GM21360 (cell line): ENCODE results near the gene BPIFB2.
"Not testable (repeated sequence)": the region's sequence is repeated elsewhere in the genome, so short reads cannot be mapped to it uniquely, and the experiment has no call there.

Experiments used
- ATAC-seq: cut with Tn5 transposase; IDR thresholded peaks from one replicate; pipeline ENCODE4 v1.9.1; 2021; ENCODE audit warnings: mild to moderate bottlenecking, moderate library complexity; ENCODE audit not compliant: unreplicated experiment

The BPIFB2 gene

GRCh38 chr20:32970115-32970972 is 37.2 kb upstream of the BPIFB2 start:
- ATAC-seq = no peak

- ATAC-seq = no peak
Observed at GRCh38 chr20:32970973-32971300, 36.6 kb upstream of the BPIFB2 start.

- peak; percentile 18 for ATAC-seq
Observed at GRCh38 chr20:32971703-32972161, 35.8 kb upstream of the BPIFB2 start.

- ATAC-seq = peak; percentile 71
Observed at GRCh38 chr20:32972181-32973076, 35.1 kb upstream of the BPIFB2 start.

- ATAC-seq = no peak
Observed at GRCh38 chr20:32973077-32973717, 34.3 kb upstream of the BPIFB2 start.

GRCh38 chr20:32974204-32975064 is 33.1 kb upstream of the BPIFB2 start:
- ATAC-seq = not testable (repeated sequence)

- ATAC-seq = not testable (repeated sequence)
Observed at GRCh38 chr20:32975121-32975520, 32.4 kb upstream of the BPIFB2 start.

GRCh38 chr20:32975698-32976674 is 31.5 kb upstream of the BPIFB2 start:
- no peak for ATAC-seq

- no peak for ATAC-seq
Observed at GRCh38 chr20:32976746-32977145, 30.8 kb upstream of the BPIFB2 start.

- ATAC-seq = no peak
Observed at GRCh38 chr20:32977281-32978008, 30.1 kb upstream of the BPIFB2 start.

GRCh38 chr20:32978009-32978335 is 29.5 kb upstream of the BPIFB2 start:
- no peak for ATAC-seq

GRCh38 chr20:32979201-32979998 is 28.1 kb upstream of the BPIFB2 start:
- no peak for ATAC-seq

- no peak for ATAC-seq
Observed at GRCh38 chr20:32980131-32980941, 27.2 kb upstream of the BPIFB2 start.

- ATAC-seq = no peak
Observed at GRCh38 chr20:32980990-32981389, 26.5 kb upstream of the BPIFB2 start.

- no peak for ATAC-seq
Observed at GRCh38 chr20:32982617-32983458, 24.7 kb upstream of the BPIFB2 start.

GRCh38 chr20:32983459-32984112 is 23.9 kb upstream of the BPIFB2 start:
- no peak for ATAC-seq
